A673 (cell line): Measurements from ENCODE around the gene GMDS. TPM values are rescaled to one million over a fixed set of nuclear protein-coding genes. Genes with fewer than 3 reads are reported as not detected.
A peak's percentile ranks its signal among the peaks of the same experiment; 100 is the strongest.

ENCODE experiments used
- BruUV-seq: library from RNA; stranded (reverse); fragments of 400-500 nt; replicated peaks from 2 replicates; lab custom pipeline; 2021; lab: Mats Ljungman, UMichigan
- CTCF ChIA-PET: fragments of 300-600 bp; sonication (Branson Sonifier 250); formaldehyde crosslinking; loops from one replicate; lab custom pipeline; 2022; ENCODE audit warnings: antibody characterized with exemption; lab: Charles Lee
- POLR2A ChIA-PET: fragments of 300-600 bp; sonication (Branson Sonifier 250); formaldehyde crosslinking; loops from one replicate; lab custom pipeline; 2022; ENCODE audit warnings: antibody characterized with exemption; ENCODE audit not compliant: low non-redundant PET; lab: Charles Lee
- DNase-seq: peaks from one replicate; pipeline ENCODE4 v3.0.0-alpha.2; 2015; ENCODE audit warnings: low spot score
- H3K27ac ChIP-seq: fragments of 200-600 bp; sonication (generic); 2 replicates; pipeline ENCODE4 v1.5.1; 2016; ENCODE audit warnings: mixed run types, low read depth, mild to moderate bottlenecking, mixed read lengths, antibody characterized with exemption, low read length; ENCODE audit not compliant: poor library complexity, severe bottlenecking
- H3K27me3 ChIP-seq: fragments of 200-600 bp; sonication (generic); replicated peaks from 2 replicates; pipeline ENCODE4 v1.6.1; 2017; ENCODE audit warnings: mixed run types, low read depth, mild to moderate bottlenecking, mixed read lengths, antibody characterized with exemption, low read length; ENCODE audit not compliant: insufficient read depth, poor library complexity
- H3K36me3 ChIP-seq: fragments of 200-600 bp; sonication (generic); 2 replicates; pipeline ENCODE4 v1.6.1; 2016; ENCODE audit warnings: mixed run types, mild to moderate bottlenecking, mixed read lengths, antibody characterized with exemption, low read length; ENCODE audit not compliant: insufficient read depth, poor library complexity, severe bottlenecking
- H3K4me1 ChIP-seq: fragments of 200-600 bp; sonication (generic); 2 replicates; pipeline ENCODE4 v1.6.1; 2017; ENCODE audit warnings: mixed run types, mild to moderate bottlenecking, mixed read lengths, antibody characterized with exemption, low read length; ENCODE audit not compliant: insufficient read depth, poor library complexity, severe bottlenecking
- H3K4me3 ChIP-seq: fragments of 200-600 bp; sonication (generic); 2 replicates; pipeline ENCODE4 v1.5.1; 2016; ENCODE audit warnings: low read depth, mixed run types, mild to moderate bottlenecking, mixed read lengths, low read length; ENCODE audit not compliant: poor library complexity, severe bottlenecking
- H3K9me3 ChIP-seq: fragments of 200-600 bp; sonication (generic); 2 replicates; pipeline ENCODE4 v1.6.1; 2016; ENCODE audit warnings: mixed run types, low read depth, mild to moderate bottlenecking, mixed read lengths, antibody characterized with exemption, low read length; ENCODE audit not compliant: poor library complexity, severe bottlenecking
- CTCF ChIP-seq: fragments of 300-800, 200-600 bp; sonication (generic); conservative IDR thresholded peaks from 2 replicates; pipeline ENCODE4 v1.5.1; 2017; ENCODE audit warnings: low read depth, mild to moderate bottlenecking, antibody characterized with exemption, low read length, moderate library complexity, mixed read lengths
- EZH2 ChIP-seq: fragments of 200-600 bp; sonication (generic); IDR thresholded peaks from 2 replicates; pipeline ENCODE4 v1.6.1; 2017; ENCODE audit warnings: borderline replicate concordance, low read depth, mild to moderate bottlenecking, mixed read lengths, antibody characterized with exemption, low read length; ENCODE audit not compliant: poor library complexity, severe bottlenecking
- intact Hi-C: fragments of 100-400 bp; cut with micrococcal nuclease; formaldehyde crosslinking; loops from one replicate; pipeline ENCODE4 v1.10.0; 2022; ENCODE audit not compliant: unreplicated experiment
- total RNA-seq: library from RNA; stranded (reverse); gene quantifications from 2 replicates; pipeline ENCODE4 v1.2.3, GENCODE V29; 2021

The GMDS gene
- total RNA-seq, 1 experiment from 2014 or later, result 15.2 TPM

DNA sequence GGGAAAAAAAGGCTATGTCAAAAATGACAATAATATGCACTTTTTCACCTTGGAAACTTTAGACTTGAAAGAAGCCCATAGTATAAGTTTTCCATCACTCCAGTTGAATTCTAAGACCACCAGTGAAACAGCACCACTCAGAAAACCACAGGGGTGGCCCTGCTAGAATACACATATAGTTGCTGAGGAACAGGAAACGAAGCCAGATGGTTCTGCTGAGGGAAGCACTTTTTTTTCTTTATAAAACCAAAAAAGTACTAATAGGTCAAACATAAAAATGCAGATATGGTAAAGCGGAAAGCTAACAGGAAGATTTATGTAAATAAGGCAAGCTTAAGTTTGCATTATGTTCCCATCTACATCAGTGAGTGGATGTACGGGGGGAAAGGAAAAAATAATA is 331.8 kb downstream of the GMDS start:
- no peaks in the 10 kb centered on the region for H3K9me3 ChIP-seq
- no peak overlapping the region for H3K4me3 ChIP-seq
- CTCF ChIA-PET, result interaction anchor here (0.7 kb wide), 1 partner anchor 212 kb away, joined by 3 read pairs; no protein-coding TSS in a partner anchor
- H3K36me3 ChIP-seq, result no peaks in the 10 kb centered on the region
- H3K27ac ChIP-seq, result no peak overlapping the region
- no TSS peak for BruUV-seq
- H3K27me3 ChIP-seq, result no peaks in the 10 kb centered on the region
- intact Hi-C loops, result no loop called here
- TF ChIP-seq EZH2, result no peak
- TF ChIP-seq CTCF, result no peak
- H3K4me1 ChIP-seq, result peaks cover 18% of the 10 kb centered on the region
- POLR2A ChIA-PET, result no interaction called here
- peak; percentile 73 for DNase-seq

GRCh38 chr6:1912731-1913130 is 332.7 kb downstream of the GMDS start:
- intact Hi-C loops, result no loop called here
- H3K9me3 ChIP-seq, result no peaks in the 10 kb centered on the region
- H3K27ac ChIP-seq, result no peak overlapping the region
- no peak for DNase-seq
- H3K4me1 ChIP-seq, result peaks cover 18% of the 10 kb centered on the region
- no TSS peak for BruUV-seq
- ChIA-PET CTCF (no interaction called here), POLR2A (no interaction called here)
- no peaks in the 10 kb centered on the region for H3K27me3 ChIP-seq
- no peak overlapping the region for H3K4me3 ChIP-seq
- TF ChIP-seq EZH2, result no peak
- TF ChIP-seq CTCF, result no peak
- H3K36me3 ChIP-seq, result no peaks in the 10 kb centered on the region

DNA sequence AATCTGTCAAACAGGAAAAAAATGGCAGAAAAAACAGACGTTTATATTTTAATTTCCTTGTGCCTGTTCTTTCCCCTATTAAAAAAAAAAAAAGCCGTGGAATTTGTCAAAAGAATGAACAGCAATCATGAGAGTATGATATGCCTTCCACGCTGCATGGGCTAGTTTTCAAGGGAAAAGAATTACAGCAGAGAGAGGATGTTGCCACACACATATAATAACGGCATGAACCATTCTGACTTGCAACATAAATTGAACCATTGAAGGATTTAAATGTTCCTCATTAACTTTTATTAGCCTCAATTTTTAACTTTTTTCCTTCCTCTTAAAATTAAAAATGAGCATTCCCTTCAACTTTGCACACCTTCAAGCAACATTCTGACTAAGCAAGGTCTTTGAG is 333.9 kb downstream of the GMDS start:
- Histone ChIP-seq H3K4me3 (no peak overlapping the region), H3K9me3 (no peaks in the 10 kb centered on the region), H3K27me3 (no peaks in the 10 kb centered on the region), H3K4me1 (peaks cover 18% of the 10 kb centered on the region), H3K36me3 (no peaks in the 10 kb centered on the region), H3K27ac (no peak overlapping the region)
- no TSS peak for BruUV-seq
- intact Hi-C loops, result no loop called here
- peak; percentile 12 for DNase-seq
- TF ChIP-seq EZH2 (no peak), CTCF (no peak)
- ChIA-PET POLR2A (no interaction called here), CTCF (no interaction called here)
